SU-DHL-6 (cell line): ENCODE results near the gene ITFG1.

Experiments used
- H2AFZ ChIP-seq: fragments of 200-600 bp; sonication (generic); 2 replicates; pipeline ENCODE4 v1.6.1; 2014; ENCODE audit warnings: low read depth, mild to moderate bottlenecking, moderate library complexity, mixed read lengths, antibody characterized with exemption, low read length; ENCODE audit not compliant: severe bottlenecking
- H3F3A ChIP-seq: fragments of 200-600 bp; shearing (Covaris generic); 2 replicates; pipeline ENCODE4 v1.6.0; 2016; ENCODE audit warnings: antibody characterized with exemption, mild to moderate bottlenecking; ENCODE audit not compliant: insufficient read depth
- H3K27ac ChIP-seq: fragments of 200-600 bp; sonication (generic); 2 replicates; pipeline ENCODE4 v1.5.1; 2016; ENCODE audit warnings: low read depth, mild to moderate bottlenecking, low read length, moderate library complexity, mixed read lengths
- H3K27me3 ChIP-seq: fragments of 200-600 bp; sonication (generic), shearing (Covaris generic); 2 replicates; pipeline ENCODE4 v1.6.0; 2014; ENCODE audit warnings: mild to moderate bottlenecking, low read length
- H3K36me3 ChIP-seq: fragments of 200-600 bp; sonication (generic); 2 replicates; pipeline ENCODE4 v1.6.1; 2014; ENCODE audit warnings: mild to moderate bottlenecking, low read length, mixed read lengths
- H3K4me2 ChIP-seq: fragments of 300-600, 200-600 bp; shearing (Covaris generic), sonication (generic); 2 replicates; pipeline ENCODE4 v1.6.0; 2014; ENCODE audit warnings: low read length, low read depth, mild to moderate bottlenecking; ENCODE audit not compliant: poor library complexity, severe bottlenecking
- H3K4me3 ChIP-seq: fragments of 200-600 bp; sonication (generic); 2 replicates; pipeline ENCODE4 v1.5.1; 2014; ENCODE audit warnings: antibody characterized with exemption, low read length, mild to moderate bottlenecking, mixed read lengths; ENCODE audit not compliant: insufficient read depth, poor library complexity, severe bottlenecking
- H3K79me2 ChIP-seq: fragments of 200-600 bp; sonication (generic); 2 replicates; pipeline ENCODE4 v1.6.1; 2014; ENCODE audit warnings: mild to moderate bottlenecking, low read length, moderate library complexity; ENCODE audit not compliant: insufficient read depth
- H3K9ac ChIP-seq: fragments of 200-600 bp; sonication (generic); 2 replicates; pipeline ENCODE4 v1.7.0; 2014; ENCODE audit warnings: mild to moderate bottlenecking, low read length
- H3K9me2 ChIP-seq: fragments of 200-600 bp; sonication (generic); replicated peaks from 2 replicates; pipeline ENCODE4 v1.6.1; 2014; ENCODE audit warnings: low read length; ENCODE audit not compliant: insufficient read depth
- H3K9me3 ChIP-seq: fragments of 200-600 bp; sonication (generic); 2 replicates; pipeline ENCODE4 v1.6.1; 2014; ENCODE audit warnings: low read length, mixed read lengths; ENCODE audit not compliant: insufficient read depth
- H4K20me1 ChIP-seq: fragments of 200-600 bp; sonication (generic); 2 replicates; pipeline ENCODE4 v1.6.1; 2014; ENCODE audit warnings: low read depth, mild to moderate bottlenecking, antibody characterized with exemption, low read length, moderate library complexity, mixed read lengths
- EZH2phosphoT487 ChIP-seq: fragments of 200-600 bp; sonication (generic), shearing (Covaris generic); conservative IDR thresholded peaks from 2 replicates; pipeline ENCODE4 v1.6.1; 2018; ENCODE audit warnings: mild to moderate bottlenecking, antibody characterized with exemption, low read length, moderate library complexity, mixed read lengths
- TF ChIP-seq, protein P1 (sequence below): fragments of 200-600 bp; sonication (generic); IDR thresholded peaks from one replicate; pipeline ENCODE4 v1.5.1; 2017; ENCODE audit warnings: antibody characterized with exemption, mild to moderate bottlenecking, low read length, moderate library complexity; ENCODE audit not compliant: insufficient read depth, poor library complexity, severe bottlenecking

Gene ITFG1

DNA sequence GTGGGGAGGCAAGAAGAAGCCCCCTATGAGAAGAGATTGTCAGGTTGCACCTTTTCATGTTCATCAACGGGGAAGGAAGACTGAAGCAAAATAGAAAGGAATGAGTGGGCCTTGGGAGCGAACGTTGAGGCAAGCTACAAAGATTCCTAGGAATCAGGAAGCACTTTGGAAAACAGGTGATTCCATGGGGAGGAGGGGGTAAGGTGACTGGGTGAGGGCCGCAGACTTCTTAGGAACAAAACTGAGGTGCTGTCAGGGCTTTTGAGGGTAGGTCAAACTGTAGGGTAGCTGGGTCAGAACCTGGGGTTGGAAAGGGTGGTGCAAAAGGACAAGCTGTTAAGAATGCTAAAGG, 528 bp downstream of the ITFG1 start:
- peaks cover 52% of the 10 kb centered on the region for H3K79me2 ChIP-seq
- H3K9ac ChIP-seq = peak overlapping the region; percentile 88
- H3K9me2 ChIP-seq = no peaks in the 10 kb centered on the region
- peak overlapping the region; percentile 83 for H3K4me3 ChIP-seq
- peaks cover 6% of the 10 kb centered on the region for H3K36me3 ChIP-seq
- peak overlapping the region; percentile 77 for H3K4me2 ChIP-seq
- H3K9me3 ChIP-seq = no peaks in the 10 kb centered on the region
- peaks cover 34% of the 10 kb centered on the region for H3F3A ChIP-seq
- peak overlapping the region; percentile 33 for H2AFZ ChIP-seq
- H3K27me3 ChIP-seq = no peaks in the 10 kb centered on the region
- TF ChIP-seq, protein P1, sequence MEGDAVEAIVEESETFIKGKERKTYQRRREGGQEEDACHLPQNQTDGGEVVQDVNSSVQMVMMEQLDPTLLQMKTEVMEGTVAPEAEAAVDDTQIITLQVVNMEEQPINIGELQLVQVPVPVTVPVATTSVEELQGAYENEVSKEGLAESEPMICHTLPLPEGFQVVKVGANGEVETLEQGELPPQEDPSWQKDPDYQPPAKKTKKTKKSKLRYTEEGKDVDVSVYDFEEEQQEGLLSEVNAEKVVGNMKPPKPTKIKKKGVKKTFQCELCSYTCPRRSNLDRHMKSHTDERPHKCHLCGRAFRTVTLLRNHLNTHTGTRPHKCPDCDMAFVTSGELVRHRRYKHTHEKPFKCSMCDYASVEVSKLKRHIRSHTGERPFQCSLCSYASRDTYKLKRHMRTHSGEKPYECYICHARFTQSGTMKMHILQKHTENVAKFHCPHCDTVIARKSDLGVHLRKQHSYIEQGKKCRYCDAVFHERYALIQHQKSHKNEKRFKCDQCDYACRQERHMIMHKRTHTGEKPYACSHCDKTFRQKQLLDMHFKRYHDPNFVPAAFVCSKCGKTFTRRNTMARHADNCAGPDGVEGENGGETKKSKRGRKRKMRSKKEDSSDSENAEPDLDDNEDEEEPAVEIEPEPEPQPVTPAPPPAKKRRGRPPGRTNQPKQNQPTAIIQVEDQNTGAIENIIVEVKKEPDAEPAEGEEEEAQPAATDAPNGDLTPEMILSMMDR = no peak
- no peak for TF ChIP-seq EZH2phosphoT487
- no peaks in the 10 kb centered on the region for H4K20me1 ChIP-seq
- H3K27ac ChIP-seq = peak overlapping the region; percentile 82

DNA sequence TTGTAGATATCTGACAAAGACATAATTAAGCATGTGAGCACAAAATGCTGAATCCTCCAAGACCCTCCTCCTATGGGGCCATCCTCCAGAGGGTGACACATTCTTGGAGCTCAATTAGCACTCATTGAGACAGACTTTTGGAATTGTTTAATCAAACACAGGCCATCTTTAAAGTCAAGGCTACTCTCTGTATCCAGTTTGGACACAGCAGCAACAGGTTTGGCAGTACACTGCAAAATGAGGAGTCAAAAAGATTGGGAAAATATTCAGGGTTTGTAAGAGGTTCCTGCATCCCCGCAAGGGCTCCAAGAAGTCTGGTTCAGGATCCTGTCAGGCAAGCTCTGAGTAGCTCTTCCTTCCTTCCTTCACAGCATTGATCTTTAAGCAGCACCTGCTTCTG, 1.3 kb downstream of the ITFG1 start:
- Histone ChIP-seq H3K27me3 (no peaks in the 10 kb centered on the region), H3K9me2 (no peaks in the 10 kb centered on the region), H3K4me2 (peak overlapping the region; percentile 77), H3K9me3 (no peaks in the 10 kb centered on the region), H2AFZ (no peak overlapping the region), H4K20me1 (no peaks in the 10 kb centered on the region), H3K27ac (peak overlapping the region; percentile 82), H3K79me2 (peaks cover 52% of the 10 kb centered on the region), H3K36me3 (peaks cover 11% of the 10 kb centered on the region), H3K4me3 (peak overlapping the region; percentile 83), H3K9ac (peak overlapping the region; percentile 88), H3F3A (peaks cover 27% of the 10 kb centered on the region)
- TF ChIP-seq, protein P1 = no peak
- no peak for TF ChIP-seq EZH2phosphoT487

DNA sequence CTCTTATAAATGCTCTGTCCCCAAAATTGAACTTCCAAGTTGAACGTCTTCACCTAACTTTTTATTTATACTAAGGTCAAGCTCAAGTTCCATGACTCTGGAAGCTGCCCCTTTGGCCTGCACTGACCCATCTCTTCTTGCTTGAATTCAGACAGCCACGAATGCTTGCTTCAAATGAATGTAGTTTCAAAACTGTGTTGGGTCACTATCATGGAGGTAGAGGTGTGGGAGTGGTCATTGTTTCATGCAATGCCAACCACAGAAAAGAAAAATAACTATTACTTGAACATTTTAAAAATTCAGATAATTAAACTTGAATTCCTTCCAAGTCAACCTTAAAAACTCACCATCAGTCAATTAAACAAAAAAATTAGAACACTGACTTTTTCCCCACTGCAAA, 2.5 kb downstream of the ITFG1 start:
- H3K4me3 ChIP-seq = no peak overlapping the region
- H4K20me1 ChIP-seq = no peaks in the 10 kb centered on the region
- H2AFZ ChIP-seq = no peak overlapping the region
- no peaks in the 10 kb centered on the region for H3K27me3 ChIP-seq
- H3K27ac ChIP-seq = 0 out of 2 replicates have a peak overlapping the region, but pooled peaks have one; percentile 37
- no peak for TF ChIP-seq EZH2phosphoT487
- TF ChIP-seq, protein P1 = no peak
- H3F3A ChIP-seq = peaks cover 17% of the 10 kb centered on the region
- peaks cover 20% of the 10 kb centered on the region for H3K36me3 ChIP-seq
- peak overlapping the region; percentile 7; the same call in 1 of the 2 replicates for H3K9ac ChIP-seq
- peak overlapping the region; percentile 77 for H3K4me2 ChIP-seq
- H3K9me2 ChIP-seq = no peaks in the 10 kb centered on the region
- H3K9me3 ChIP-seq = no peaks in the 10 kb centered on the region
- peaks cover 52% of the 10 kb centered on the region for H3K79me2 ChIP-seq
